COLO668 (cell line): ENCODE measurements around the gene PDZD7.

Source experiments
- DNase-seq: peaks from one replicate; lab custom pipeline; 2025; ENCODE audit not compliant: unreplicated experiment; lab: John Stamatoyannopoulos, UW

Gene PDZD7

DNA sequence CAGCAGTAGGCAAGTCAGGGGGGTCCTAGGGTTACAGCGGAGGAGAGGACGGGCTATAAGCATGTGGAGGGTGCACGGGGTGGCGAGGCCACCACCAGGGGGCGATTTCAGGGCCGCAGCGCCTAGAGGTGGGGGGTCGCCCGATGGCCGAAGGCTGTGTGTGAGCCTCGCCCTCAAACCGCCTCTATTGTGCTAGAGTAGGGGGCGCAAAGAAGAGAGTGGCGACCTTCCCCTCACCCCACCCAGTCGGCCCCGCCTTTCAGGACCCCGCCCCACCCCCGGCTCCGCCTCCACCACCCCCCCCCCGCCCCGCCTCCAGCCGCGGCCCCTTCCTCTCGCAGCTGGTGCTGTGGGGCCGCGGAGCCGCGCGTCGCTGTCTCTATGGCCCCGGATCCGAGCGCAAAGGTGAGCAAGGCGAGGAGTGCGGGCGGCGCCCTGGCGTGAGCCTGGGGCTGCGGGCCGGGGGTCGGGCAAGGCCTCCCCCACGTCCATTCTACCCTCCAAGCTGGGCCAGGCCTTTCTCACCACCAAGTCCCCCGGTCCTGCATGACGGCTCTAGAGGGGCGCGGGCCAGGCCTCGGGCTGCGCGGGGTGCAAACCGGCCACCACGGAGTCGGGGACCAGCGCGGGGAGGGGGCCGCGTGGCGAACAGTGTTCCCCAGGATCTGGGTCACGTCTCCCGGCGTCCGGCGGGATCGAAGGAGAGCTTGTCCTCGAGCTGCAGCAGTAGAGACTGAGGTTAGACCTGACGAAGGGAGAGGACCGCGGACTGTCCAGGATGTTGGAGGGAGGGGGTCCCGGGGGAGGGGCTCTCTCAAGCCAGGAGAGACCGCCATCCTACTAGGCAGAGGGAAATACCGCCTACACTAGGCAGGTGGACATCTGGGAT, 61.5 kb downstream of the PDZD7 start, which contains the start of gene SEMA4G:
TSS of gene SEMA4G (plus strand) at position 318 of the 889 bp plus-strand sequence. CDS start 3,409 bp downstream, outside the sequence.
- DNase-seq = peak; percentile 38

DNA sequence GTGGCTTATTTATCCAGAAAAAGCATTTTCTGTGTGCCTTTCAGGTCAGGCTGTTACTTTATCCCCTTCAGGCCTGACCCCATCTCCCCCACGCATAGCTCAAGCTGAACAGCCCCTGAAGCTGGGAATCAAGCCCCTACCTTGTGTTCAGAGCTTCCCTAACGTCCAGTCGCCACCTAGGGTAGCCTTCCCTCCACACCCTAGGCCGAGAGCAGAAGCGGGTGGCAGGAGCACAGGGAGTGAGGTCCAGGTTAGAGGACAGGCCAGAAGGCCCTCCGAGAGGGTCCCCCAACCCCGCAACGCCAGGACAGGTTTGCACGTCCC, 62.1 kb downstream of the PDZD7 start:
- DNase-seq = no peak

DNA sequence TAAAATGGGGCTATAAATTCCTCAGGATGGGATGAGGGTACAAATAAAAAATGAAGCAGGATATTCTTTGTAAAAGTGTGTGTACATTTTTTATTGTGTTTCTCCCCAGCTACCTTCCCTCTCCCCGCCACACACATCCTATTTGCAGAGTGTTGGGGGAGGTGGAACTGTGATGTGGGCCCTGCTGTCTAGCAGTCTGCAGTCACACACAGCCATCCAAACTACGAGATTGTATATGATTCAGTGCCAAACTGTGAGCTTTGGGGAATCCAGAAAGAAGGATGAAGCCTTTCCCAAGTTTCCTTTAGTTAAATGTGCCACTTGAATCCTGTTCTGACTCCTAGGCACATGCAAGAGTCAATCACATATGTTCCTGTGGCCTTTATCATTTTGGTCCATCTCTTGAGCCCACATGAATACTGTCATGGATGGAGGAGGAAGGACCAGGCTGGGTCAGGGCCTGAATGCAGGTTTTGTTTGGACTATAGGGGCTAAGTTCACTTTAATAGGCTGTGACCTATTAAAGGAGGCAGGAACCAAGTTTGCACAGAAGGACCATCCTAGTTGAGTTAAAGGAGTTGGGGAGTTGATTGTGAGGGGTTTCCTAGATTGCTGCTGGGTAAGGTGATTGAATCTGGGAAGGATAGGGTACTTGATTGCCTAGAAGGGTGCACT, 62.7 kb downstream of the PDZD7 start:
- DNase-seq = no peak

DNA sequence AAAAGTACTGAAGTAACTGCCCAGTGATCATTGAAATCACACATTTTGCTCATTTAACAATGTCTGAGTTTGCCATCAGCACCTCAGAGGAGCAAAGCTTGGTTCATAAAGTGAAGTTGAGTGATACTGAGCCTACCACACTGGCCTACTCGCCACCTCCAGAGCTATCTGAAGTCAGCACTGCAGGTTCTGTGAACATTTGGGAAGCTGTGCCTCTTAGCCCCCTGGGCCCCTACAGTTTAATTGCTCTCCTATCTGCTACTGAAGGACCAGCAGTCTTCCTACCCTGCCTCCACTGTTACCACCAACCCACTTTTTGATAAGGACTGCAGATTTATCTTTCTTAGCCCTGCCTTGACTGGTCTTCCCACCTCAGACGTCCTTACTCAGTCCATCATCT, 63.6 kb downstream of the PDZD7 start:
- no peak for DNase-seq

DNA sequence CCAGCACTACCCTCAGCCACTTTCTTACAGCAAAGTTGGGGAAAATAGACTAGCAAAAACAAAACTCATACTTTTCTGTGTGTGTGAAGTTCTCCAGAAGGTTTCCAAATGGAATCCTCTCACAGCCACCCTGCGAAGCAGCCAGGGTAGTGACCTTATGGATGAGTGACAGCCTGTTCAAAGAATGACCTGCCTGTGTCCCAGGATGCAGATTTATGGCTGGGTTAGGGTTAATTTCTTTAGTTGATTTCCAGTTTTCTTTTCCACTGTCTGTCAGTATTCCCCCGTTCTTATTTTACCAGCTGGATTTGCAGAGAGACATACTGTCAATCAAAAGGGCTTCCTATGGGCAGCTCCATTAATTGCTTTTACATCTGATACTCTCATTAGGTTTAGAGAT, 64.0 kb downstream of the PDZD7 start:
- DNase-seq = no peak

DNA sequence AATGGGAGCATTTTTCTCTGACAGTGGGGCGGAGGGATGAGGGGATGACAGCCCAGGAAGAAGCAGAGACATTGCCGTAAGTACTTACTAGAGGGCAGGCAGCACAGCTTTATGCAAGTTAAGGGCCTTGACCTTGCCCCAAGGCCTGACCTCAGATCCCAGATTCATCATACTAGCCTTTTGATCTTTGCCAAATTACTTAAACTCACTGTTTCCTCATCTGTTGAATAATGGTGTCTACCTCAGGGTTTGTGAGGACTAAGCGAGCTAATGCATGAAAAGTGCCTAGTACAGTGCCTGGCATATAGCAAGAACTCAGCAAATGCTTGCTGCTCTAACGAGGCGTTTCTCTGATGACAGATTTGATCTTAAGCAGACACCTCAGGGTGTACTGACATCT, 65.1 kb downstream of the PDZD7 start:
- DNase-seq = no peak

DNA sequence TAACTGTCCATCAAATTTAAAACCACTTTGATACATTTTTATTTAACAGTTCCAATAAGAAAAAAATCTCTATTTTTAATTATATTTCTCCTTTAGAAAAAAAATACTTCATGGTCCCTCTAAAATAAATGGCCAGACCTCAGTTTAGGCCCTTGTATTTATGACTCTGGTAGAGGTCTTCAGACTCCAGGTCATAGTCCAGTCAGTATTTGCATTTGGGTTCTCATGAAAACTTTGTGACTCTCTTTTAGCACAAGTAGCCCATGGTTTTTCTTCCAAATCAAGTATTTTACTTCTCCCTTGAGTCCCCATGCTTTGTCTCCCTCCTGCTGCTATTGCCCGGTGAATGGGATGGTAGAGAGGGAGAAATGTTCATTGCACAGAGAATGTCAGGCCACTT, 67.1 kb downstream of the PDZD7 start:
- no peak for DNase-seq

DNA sequence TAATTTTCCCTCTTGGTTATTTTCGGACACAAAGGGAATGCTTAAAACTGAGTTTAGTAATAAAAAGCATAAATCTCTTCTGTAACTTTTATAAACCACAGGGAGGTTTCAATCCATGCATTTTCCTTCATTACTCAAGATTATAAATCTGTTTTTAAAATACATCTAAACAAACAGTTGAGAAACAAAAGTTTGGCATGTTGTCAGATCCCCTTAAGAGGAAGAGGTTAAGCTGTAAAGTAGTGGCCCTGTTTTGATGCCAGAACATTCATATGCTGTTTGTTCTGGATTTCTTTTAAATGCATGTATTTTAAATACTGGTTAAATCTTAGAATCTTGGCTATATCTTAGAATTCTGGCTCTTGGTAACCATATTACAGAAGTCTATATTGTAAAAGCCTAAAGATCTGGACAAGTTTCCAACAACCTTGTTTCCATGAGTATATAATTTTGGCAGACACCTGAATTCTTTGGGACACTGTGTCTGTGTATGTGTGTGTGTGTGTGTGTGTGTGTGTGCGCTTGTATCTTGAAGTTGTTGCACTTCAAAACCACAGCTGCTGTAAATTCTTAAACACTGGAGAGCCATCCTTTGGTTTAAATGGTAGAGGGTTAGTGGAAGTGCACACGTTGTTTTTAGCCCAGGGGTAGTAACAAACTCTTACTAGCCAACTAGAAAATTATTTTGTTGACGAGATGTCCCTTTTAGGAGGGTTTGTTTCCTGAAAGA, 68.4 kb downstream of the PDZD7 start:
- DNase-seq = no peak

DNA sequence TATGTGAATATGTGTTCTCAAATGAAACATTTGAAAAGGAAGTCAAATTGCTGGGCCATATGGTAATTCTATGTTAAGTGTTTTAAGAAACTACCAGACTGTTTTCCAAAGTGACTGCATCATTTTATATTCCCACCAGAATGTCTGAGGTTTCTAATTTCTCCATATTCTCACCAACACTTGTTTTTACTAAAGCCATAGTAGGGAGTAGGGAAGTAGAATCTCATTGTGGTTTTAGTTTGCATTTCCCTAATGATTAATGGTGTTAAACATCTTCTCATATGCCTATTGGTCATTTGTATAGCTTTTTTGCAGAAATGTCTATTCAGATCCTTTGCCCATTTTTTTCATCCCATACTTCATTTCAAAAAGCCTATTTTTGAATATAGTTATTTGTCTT, 70.7 kb downstream of the PDZD7 start:
- no peak for DNase-seq
